KMS-11 (cell line): ENCODE measurements around the gene FRMD4A.

ENCODE experiments used
- H2AFZ ChIP-seq: fragments of 200-600 bp; sonication (generic); 2 replicates; pipeline ENCODE4 v1.6.1; 2016; ENCODE audit warnings: antibody characterized with exemption, mixed run types, low read depth
- H3K27ac ChIP-seq: fragments of 200-600 bp; sonication (generic); 2 replicates; pipeline ENCODE4 v1.6.1; 2016; ENCODE audit warnings: mild to moderate bottlenecking, mixed run types
- H3K27me3 ChIP-seq: fragments of 200-600 bp; sonication (generic); 2 replicates; pipeline ENCODE4 v1.6.1; 2017; ENCODE audit warnings: mild to moderate bottlenecking, low read depth, mixed run types, moderate library complexity; ENCODE audit not compliant: insufficient read depth
- H3K36me3 ChIP-seq: fragments of 200-600 bp; sonication (generic); 2 replicates; pipeline ENCODE4 v1.6.1; 2017; ENCODE audit warnings: mild to moderate bottlenecking, mixed run types; ENCODE audit not compliant: insufficient read depth
- H3K4me1 ChIP-seq: fragments of 200-600 bp; sonication (generic); 2 replicates; pipeline ENCODE4 v1.6.1; 2016; ENCODE audit warnings: mild to moderate bottlenecking, low read depth, mixed run types; ENCODE audit not compliant: poor library complexity, severe bottlenecking
- H3K4me2 ChIP-seq: fragments of 200-600 bp; sonication (generic); 2 replicates; pipeline ENCODE4 v1.7.0; 2016; ENCODE audit warnings: mild to moderate bottlenecking, mixed run types
- H3K4me3 ChIP-seq: fragments of 200-600 bp; sonication (generic); IDR thresholded peaks from 2 replicates; pipeline ENCODE4 v1.6.1; 2017; ENCODE audit warnings: low read depth, low read length, mixed read lengths; ENCODE audit not compliant: insufficient read depth
- H3K79me2 ChIP-seq: fragments of 200-600 bp; sonication (generic); 2 replicates; pipeline ENCODE4 v1.6.1; 2016; ENCODE audit warnings: low read depth, mixed run types; ENCODE audit not compliant: insufficient read depth
- H3K9ac ChIP-seq: fragments of 200-600 bp; sonication (generic); 2 replicates; pipeline ENCODE4 v1.6.1; 2016; ENCODE audit warnings: mild to moderate bottlenecking, mixed run types
- H4K20me1 ChIP-seq: fragments of 200-600 bp; sonication (generic); 2 replicates; pipeline ENCODE4 v1.6.1; 2016; ENCODE audit warnings: mild to moderate bottlenecking, mixed run types; ENCODE audit not compliant: insufficient read depth
- CTCF ChIP-seq: fragments of 200-600 bp; sonication (generic); conservative IDR thresholded peaks from 2 replicates; pipeline ENCODE4 v1.6.1; 2017; ENCODE audit warnings: low read depth, mild to moderate bottlenecking, antibody characterized with exemption, low read length, moderate library complexity, mixed read lengths

The FRMD4A gene

GRCh38 chr10:13657101-13657680 lies 673.5 kb downstream of the FRMD4A start:
- Histone ChIP-seq H3K27ac (no peak overlapping the region), H3K36me3 (no peaks in the 10 kb centered on the region), H3K27me3 (no peaks in the 10 kb centered on the region), H3K4me3 (no peak overlapping the region), H3K4me2 (no peak overlapping the region), H2AFZ (no peak overlapping the region), H3K9ac (no peak overlapping the region), H4K20me1 (no peaks in the 10 kb centered on the region), H3K4me1 (peaks cover 8% of the 10 kb centered on the region), H3K79me2 (no peaks in the 10 kb centered on the region)
- TF ChIP-seq CTCF, result no peak

GRCh38 chr10:13656337-13657100 lies 674.2 kb downstream of the FRMD4A start:
- Histone ChIP-seq H3K9ac (no peak overlapping the region), H4K20me1 (no peaks in the 10 kb centered on the region), H3K36me3 (no peaks in the 10 kb centered on the region), H3K4me2 (no peak overlapping the region), H3K79me2 (no peaks in the 10 kb centered on the region), H3K4me1 (peaks cover 8% of the 10 kb centered on the region), H3K27me3 (no peaks in the 10 kb centered on the region), H3K27ac (no peak overlapping the region), H3K4me3 (no peak overlapping the region), H2AFZ (no peak overlapping the region)
- TF ChIP-seq CTCF, result no peak

GRCh38 chr10:13654846-13655245 lies 675.9 kb downstream of the FRMD4A start:
- H3K36me3 ChIP-seq, result no peaks in the 10 kb centered on the region
- no peaks in the 10 kb centered on the region for H3K27me3 ChIP-seq
- peaks cover 3% of the 10 kb centered on the region for H3K4me1 ChIP-seq
- no peaks in the 10 kb centered on the region for H4K20me1 ChIP-seq
- H3K4me2 ChIP-seq, result no peak overlapping the region
- no peak overlapping the region for H3K9ac ChIP-seq
- H3K27ac ChIP-seq, result no peak overlapping the region
- TF ChIP-seq CTCF, result no peak
- H3K4me3 ChIP-seq, result no peak overlapping the region
- no peaks in the 10 kb centered on the region for H3K79me2 ChIP-seq
- H2AFZ ChIP-seq, result no peak overlapping the region

GRCh38 chr10:13654118-13654830 lies 676.5 kb downstream of the FRMD4A start:
- H4K20me1 ChIP-seq, result no peaks in the 10 kb centered on the region
- H2AFZ ChIP-seq, result no peak overlapping the region
- H3K27ac ChIP-seq, result no peak overlapping the region
- H3K27me3 ChIP-seq, result no peaks in the 10 kb centered on the region
- no peak overlapping the region for H3K4me2 ChIP-seq
- H3K4me3 ChIP-seq, result no peak overlapping the region
- no peaks in the 10 kb centered on the region for H3K36me3 ChIP-seq
- TF ChIP-seq CTCF, result no peak
- no peak overlapping the region for H3K9ac ChIP-seq
- no peaks in the 10 kb centered on the region for H3K79me2 ChIP-seq
- no peaks in the 10 kb centered on the region for H3K4me1 ChIP-seq
